GM18867 (cell line): Measurements from ENCODE around the gene PTPN2.
"Not testable (repeated sequence)": the region's sequence is repeated elsewhere in the genome, so short reads cannot be mapped to it uniquely, and the experiment has no call there.

ENCODE experiments used
- ATAC-seq: cut with Tn5 transposase; IDR thresholded peaks from one replicate; pipeline ENCODE4 v1.9.1; 2021; ENCODE audit warnings: mild to moderate bottlenecking, moderate library complexity; ENCODE audit not compliant: unreplicated experiment

Gene PTPN2

DNA sequence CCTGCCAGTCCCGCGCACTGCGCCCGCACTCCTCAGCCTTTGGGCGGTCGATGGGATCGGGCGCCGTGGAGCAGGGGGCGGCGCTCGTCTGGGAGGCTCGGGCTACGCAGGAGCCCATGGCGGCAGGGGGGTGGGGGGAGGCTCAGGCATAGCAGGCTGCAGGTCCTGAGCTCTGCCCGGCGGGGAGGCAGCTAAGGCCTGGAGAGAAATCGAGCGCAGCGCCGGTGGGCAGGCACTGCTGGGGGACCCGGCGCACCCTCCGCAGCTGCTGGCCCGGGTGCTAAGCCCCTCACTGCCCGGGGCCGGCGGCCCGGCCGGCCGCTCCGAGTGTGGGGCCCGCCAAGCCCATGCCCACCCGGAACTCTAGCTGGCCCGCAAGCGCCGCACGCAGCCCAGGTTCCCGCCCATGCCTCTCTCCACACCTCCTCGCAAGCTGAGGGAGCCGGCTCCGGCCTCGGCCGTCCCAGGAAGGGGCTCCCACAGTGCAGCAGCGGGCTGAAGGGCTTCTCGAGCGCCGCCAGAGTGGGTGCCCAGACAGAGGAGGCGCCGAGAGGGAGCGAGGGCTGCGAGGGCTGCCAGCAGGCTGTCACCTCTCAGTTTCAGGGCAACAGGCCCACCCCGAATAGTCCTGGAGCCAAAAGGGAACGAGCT lies 107.1 kb downstream of the PTPN2 start:
- ATAC-seq, result no peak

DNA sequence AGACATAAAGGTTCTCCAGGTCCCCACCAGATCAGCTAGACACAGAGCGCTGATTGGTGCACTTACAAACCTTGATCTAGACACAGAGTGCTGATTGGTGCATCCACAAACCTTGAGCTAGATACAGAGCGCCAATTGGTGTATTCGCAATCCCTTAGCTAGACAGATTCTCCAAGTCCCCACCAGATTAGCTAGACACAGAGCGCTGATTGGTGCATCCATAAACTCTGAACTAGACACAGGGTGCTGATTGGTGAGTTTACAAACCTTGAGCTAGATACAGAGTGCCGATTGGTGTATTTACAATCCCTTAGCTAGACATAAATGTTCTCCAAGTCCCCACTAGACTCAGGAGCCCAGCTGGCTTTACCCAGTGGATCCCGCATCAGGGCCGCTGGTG lies 107.6 kb downstream of the PTPN2 start:
- ATAC-seq, result not testable (repeated sequence)

DNA sequence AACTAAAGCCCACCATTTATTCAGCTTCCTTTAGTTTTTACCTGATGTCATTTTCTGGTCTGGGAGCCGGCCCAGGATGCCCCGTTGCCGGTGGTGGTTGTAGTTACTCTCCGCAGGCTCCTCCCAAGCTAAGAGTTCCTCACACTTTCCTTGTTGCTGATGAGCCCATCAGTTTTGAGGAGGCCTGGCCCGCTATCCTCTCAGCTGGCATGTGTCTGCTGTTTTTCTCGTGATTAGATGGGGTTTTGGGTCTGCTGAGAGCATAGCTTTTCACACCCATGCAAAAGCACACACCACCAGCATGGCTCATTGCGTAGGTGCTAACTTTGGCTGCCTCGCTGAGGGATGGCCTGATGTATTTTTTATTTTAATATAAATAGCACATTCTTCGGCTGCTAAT lies 109.1 kb downstream of the PTPN2 start:
- ATAC-seq, result no peak

DNA sequence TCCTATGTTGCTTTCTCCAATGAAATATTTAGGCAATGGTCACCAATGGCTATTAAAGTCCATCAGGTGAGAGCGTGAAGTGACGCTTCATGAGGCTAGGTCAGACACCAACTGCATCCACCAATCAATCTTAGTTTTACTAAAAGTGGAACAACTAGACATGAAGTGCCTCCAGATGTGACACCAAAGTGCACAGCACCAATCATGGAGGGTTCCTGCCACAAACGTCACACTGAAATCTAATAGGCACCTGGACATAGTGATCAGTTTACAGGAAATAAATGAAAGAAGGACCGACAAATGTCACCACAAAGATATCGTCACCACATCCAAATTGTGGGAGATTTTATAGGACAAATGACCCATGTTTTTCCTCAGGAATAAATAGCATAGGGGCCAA lies 110.7 kb downstream of the PTPN2 start:
- no peak for ATAC-seq

DNA sequence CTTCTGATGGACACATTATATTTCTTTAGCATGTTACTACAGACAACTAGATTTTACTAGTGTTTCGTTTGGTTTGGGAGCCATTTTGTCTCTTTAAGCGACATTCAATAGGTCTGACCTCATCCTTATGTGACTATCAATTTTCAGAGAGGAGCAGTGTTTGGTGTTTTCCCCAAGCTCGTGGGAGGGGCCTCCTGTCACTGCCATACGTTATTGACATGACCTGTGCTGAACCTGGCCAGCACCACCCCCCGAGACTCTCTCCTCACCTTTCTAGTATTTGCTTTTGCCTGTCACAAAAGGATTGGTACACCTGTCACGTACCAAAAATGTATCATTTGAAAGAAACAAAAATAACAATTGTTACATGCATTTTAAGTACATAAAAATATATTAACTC lies 111.9 kb downstream of the PTPN2 start:
- ATAC-seq, result no peak

- no peak for ATAC-seq
Observed at GRCh38 chr18:12770469-12771219, 113.4 kb downstream of the PTPN2 start.

DNA sequence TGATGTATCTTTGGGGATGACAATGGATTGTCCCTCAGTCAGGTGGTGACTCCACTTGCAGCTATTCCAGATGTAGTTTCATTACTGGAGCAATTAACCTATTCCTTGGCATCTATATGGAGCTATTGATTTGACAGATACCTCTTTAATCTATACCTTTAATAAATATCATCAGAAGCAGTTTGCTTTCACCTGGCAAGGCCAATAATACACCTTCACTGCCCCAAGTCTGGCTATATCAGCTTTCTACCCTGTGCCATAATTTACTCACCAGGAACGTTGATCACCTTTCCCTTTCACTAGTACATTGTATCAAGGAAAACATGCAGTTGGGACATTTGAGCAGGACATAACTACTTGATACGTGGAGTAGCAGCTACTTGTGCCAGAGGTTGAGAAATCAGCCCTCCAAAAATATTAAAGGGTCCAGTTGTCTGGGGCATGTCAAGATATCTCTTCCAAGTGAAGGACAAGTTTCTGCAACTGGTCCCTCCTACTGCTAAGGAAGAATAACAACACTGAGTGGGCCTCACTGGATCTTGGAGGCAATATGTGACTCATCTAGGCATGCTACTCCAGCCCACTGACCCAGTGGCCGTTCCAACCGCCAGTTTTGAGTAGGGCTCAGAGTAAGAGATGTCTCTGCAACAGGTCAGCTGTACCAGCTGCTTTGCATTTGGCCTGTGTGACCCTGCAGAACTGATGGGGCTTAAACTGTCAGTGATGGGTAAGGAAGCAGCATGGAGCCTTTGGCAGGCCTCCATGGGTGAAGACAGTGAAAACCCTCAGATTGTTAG lies 114.2 kb downstream of the PTPN2 start:
- no peak for ATAC-seq

DNA sequence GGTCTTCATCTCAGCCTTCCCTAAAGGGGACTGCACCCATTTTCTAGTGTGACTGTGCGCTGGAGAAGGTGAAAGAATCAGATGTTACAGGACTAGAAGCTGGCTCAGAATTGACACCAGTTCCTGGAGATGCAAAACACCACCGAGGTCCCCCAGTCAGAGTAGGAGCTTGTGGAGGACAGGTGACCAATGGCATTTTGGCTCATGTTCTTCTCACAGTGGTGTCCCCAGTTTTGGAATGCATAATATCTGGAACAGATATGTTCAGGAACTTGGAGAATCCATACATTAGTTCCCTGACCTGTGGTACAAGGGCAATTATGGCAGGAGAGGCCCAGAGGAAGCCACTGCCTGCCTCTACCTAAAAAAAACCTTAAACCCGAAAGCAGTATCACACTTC lies 114.9 kb downstream of the PTPN2 start:
- no peak for ATAC-seq

- ATAC-seq, result no peak
Observed at GRCh38 chr18:12768625-12769024, 115.4 kb downstream of the PTPN2 start.

GRCh38 chr18:12767580-12768155 lies 116.4 kb downstream of the PTPN2 start:
- ATAC-seq, result no peak

DNA sequence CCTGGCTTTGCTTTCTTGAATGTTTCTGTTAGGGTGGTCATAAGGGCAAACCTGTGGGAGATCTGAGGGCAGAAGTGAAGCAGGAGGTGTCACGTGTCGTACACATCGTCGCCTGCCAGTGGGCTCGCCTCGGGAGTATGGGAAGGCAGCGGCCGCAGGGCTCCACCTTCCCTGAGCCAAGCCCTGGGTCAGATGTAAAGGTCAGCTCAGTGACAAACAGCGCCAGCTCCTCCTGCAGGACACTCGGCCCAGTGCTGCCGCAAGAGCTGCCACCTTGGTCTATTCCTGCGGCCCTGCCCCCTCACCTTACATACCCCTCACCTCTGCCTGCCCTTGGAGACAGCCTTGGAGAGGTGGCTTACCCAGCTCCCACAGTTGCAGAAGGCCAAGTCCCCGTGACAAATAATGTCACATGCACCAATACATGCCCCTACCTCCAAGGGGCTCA lies 117.0 kb downstream of the PTPN2 start:
- no peak for ATAC-seq

- ATAC-seq, result no peak
Observed at GRCh38 chr18:12765586-12765985, 118.5 kb downstream of the PTPN2 start.

- no peak for ATAC-seq
Observed at GRCh38 chr18:12765126-12765525, 118.9 kb downstream of the PTPN2 start.

- not testable (repeated sequence) for ATAC-seq
Observed at GRCh38 chr18:12758566-12758965, 125.5 kb downstream of the PTPN2 start.

DNA sequence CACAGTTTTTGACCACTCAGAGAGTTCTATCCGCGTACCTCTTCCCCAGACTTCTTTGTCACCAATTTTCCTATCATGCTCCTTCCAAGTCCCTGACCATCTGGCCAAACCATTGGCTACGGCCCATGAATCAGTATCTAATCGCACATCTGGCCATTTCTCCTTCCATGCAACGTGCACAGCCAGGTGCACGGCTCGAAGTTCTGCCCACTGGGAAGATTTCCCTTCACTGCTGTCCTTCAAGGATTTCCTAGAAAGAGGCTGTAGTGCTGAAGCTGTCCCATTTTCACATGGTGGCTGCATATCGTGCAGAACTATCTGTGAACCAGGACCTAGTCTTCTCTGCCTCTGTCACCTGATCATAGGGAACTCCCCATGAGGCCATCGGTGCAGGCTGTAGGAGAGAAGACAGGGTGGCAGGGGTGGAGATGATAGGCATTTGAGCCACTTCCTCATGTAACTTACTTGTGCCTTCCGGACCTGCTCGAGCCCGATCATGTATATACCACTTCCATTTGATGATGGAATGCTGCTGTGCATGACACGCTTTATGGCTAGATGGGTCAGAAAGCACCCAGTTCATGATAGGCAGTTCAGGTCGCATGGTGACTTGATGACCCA lies 127.3 kb downstream of the PTPN2 start:
- not testable (repeated sequence) for ATAC-seq

- not testable (repeated sequence) for ATAC-seq
Observed at GRCh38 chr18:12755606-12756005, 128.4 kb downstream of the PTPN2 start.

DNA sequence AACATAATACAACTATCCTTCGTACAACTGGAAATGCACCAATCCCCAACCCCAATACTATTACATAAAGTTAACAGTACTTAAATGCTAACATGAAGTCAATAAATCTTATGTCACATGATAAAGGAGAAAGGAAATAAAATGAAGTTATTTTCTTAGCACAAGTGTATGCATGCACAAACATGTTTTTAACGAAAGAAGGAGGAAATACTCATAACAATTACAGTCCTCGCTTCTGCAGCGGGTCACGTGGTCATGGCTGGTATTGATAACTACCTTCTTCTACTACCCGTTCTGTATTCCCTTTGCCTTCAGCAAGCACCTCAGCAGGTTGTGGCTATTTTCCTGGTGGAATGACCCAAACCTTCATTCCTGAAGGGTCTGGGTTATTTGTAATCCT lies 129.5 kb downstream of the PTPN2 start:
- ATAC-seq, result no peak

DNA sequence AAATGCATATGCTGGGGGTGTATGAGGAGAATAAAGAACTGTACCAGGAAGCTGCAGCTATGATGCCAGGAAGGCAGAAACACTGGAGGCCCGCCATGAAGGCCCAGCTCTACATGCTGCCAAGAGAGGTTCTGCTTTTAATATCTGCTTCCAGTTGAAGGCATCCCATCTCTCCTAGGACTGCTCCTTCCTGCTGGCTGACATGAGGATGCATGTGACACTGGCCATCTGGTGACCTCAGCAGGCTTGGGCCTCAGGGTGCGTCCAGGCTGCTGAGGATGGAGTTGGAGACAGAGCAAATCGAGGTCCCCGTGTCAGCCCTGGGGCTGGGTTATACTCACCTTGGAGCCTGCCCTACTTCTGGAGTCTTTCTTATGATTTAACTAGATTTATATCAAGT lies 132.1 kb downstream of the PTPN2 start:
- ATAC-seq, result no peak

DNA sequence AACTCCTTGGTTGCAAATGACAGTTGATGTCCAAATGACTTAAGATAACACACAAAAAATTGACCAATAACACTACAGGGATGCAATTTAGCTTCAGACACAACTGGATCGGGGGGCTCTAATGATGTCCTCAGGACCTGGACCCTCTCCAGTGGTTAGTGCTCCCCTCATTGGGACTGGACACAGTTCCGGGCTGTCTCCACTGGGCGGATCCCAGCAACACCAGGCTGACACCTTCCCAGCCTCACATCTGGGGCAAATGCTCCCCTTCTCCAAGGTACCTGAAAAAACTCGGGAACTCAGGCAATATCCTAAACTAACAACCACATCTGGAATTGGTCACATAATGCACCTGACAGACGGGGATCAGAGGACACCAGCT lies 132.5 kb downstream of the PTPN2 start:
- ATAC-seq, result no peak

GRCh38 chr18:12750715-12751502 lies 133.1 kb downstream of the PTPN2 start:
- ATAC-seq, result no peak
